Measurements from ENCODE around the gene CLEC4C. TPM values are rescaled to one million over a fixed set of nuclear protein-coding genes. Genes with fewer than 3 reads are reported as not detected.

Gene CLEC4C
- total and polyA plus RNA-seq, 2 donors (not counting 3 experiments of a cell fraction or from before 2014, with no cell fraction given): not detected

DNA sequence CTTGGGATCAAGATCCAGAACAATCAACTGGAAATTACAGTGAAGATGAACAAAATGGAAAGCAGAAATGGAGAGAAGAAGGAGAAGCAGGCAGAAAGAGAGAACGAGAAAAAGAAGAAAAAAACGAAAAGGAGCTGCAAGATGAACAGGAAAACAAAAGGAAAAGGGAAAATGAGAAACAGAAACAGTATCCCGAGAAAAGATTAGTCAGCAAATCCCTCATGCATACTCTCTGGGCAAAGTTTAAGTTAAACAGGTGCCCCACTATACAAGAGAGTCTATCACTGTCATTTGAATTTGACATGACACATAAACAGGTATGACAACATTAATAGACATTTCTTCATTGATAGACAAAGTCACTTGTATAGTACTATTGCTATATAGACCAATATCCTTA, 22.8 kb upstream of the CLEC4C start:
- intact Hi-C loops (cut with micrococcal nuclease): no loop called here
- BruUV-seq (replicated peaks): no TSS peak
- ChIA-PET CTCF (no interaction called here), POLR2A (no interaction called here)
- Histone ChIP-seq H4K20me1 (replicated peaks; ENCODE audit: control insufficient read depth, extremely low read depth, insufficient read depth, low read length) (no peaks in the 10 kb centered on the region), H3K27me3 (ENCODE audit: control insufficient read depth in 2 of 2, insufficient read depth in 2 of 2, low read length in 2 of 2) (no peaks in the 10 kb centered on the region), H3K9me1 (replicated peaks; ENCODE audit: control insufficient read depth, extremely low read depth, insufficient read depth, low read length) (no peaks in the 10 kb centered on the region), H3K4me2 (ENCODE audit: insufficient read depth, low read length) (no peak overlapping the region), H3K79me2 (ENCODE audit: control insufficient read depth, insufficient read depth, low read length) (no peaks in the 10 kb centered on the region), H3K9ac (replicated peaks; ENCODE audit: extremely low read depth, insufficient read depth, low read length) (no peak overlapping the region), H2AFZ (ENCODE audit: low read depth, low read length) (no peak overlapping the region), H3K36me3 (ENCODE audit: control insufficient read depth in 2 of 2, extremely low read depth in 1 of 2, insufficient read depth in 2 of 2, low read length in 2 of 2) (no peaks in the 10 kb centered on the region), H3K9me3 (replicated peaks; ENCODE audit: control insufficient read depth, insufficient read depth, low read length) (no peaks in the 10 kb centered on the region), H3K4me1 (ENCODE audit: control insufficient read depth, extremely low read depth, insufficient read depth, low read length) (no peaks in the 10 kb centered on the region), H3K27ac (ENCODE audit: insufficient read depth, low read depth, low read length) (no peak overlapping the region), H3K4me3 (replicated peaks in 1 of 3; ENCODE audit: insufficient read depth in 1 of 3, low read depth in 1 of 3, low read length in 3 of 3) (no peak overlapping the region)
- no peak for DNase-seq (ENCODE audit: low read depth, low spot score)
- dilution Hi-C loops (cut with MboI; ENCODE audit: extremely low pct_ligation_motif_present, low sequenced_read_pairs): no loop called here
- TF ChIP-seq POLR2A (IDR thresholded peaks at IDR 0.05; ENCODE audit: low read depth, low read length) (no peak), POLR2AphosphoS5 (IDR thresholded peaks at IDR 0.05; ENCODE audit: insufficient read depth, low read depth, low read length) (no peak), GATA2 (IDR thresholded peaks at IDR 0.05; ENCODE audit: insufficient read depth, insufficient read length, low read depth, low read length) (no peak), JUN (IDR thresholded peaks at IDR 0.05; ENCODE audit: borderline replicate concordance, insufficient read depth, insufficient read length, low read depth) (no peak), FOS (IDR thresholded peaks at IDR 0.05; ENCODE audit: borderline replicate concordance, insufficient read depth, low read length) (no peak)
- no peak for FAIRE-seq

DNA sequence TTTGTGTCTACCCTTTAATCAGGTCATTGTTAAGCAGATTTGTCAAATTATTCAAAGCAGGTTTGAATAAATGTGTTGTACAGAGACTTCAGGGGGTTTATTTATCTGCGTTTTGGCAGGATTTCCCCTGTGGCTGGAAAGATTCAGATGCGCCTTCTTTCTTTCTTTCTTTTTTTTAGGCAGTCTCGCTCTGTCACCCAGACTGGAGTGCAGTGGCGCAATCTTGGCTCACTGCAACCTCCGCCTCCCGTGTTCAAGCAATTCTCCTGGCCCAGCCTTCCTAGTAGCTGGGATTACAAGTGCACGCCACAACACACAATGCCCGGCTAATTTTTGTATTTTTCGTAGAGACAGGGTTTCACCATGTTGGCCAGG, 11.6 kb upstream of the CLEC4C start:
- Histone ChIP-seq H3K9ac (replicated peaks; ENCODE audit: extremely low read depth, insufficient read depth, low read length) (no peak overlapping the region), H4K20me1 (replicated peaks; ENCODE audit: control insufficient read depth, extremely low read depth, insufficient read depth, low read length) (no peaks in the 10 kb centered on the region), H3K9me1 (replicated peaks; ENCODE audit: control insufficient read depth, extremely low read depth, insufficient read depth, low read length) (no peaks in the 10 kb centered on the region), H3K4me2 (ENCODE audit: insufficient read depth, low read length) (no peak overlapping the region), H3K79me2 (ENCODE audit: control insufficient read depth, insufficient read depth, low read length) (no peaks in the 10 kb centered on the region), H3K27ac (ENCODE audit: insufficient read depth, low read depth, low read length) (no peak overlapping the region), H3K36me3 (ENCODE audit: control insufficient read depth in 2 of 2, extremely low read depth in 1 of 2, insufficient read depth in 2 of 2, low read length in 2 of 2) (no peaks in the 10 kb centered on the region), H2AFZ (ENCODE audit: low read depth, low read length) (no peak overlapping the region), H3K4me1 (ENCODE audit: control insufficient read depth, extremely low read depth, insufficient read depth, low read length) (no peaks in the 10 kb centered on the region), H3K9me3 (replicated peaks; ENCODE audit: control insufficient read depth, insufficient read depth, low read length) (no peaks in the 10 kb centered on the region), H3K27me3 (ENCODE audit: control insufficient read depth in 2 of 2, insufficient read depth in 2 of 2, low read length in 2 of 2) (no peaks in the 10 kb centered on the region), H3K4me3 (replicated peaks in 1 of 3; ENCODE audit: insufficient read depth in 1 of 3, low read depth in 1 of 3, low read length in 3 of 3) (no peak overlapping the region)
- DNase-seq (ENCODE audit: low read depth, low spot score) (no peak), FAIRE-seq (no peak)
- ChIA-PET CTCF (no interaction called here), POLR2A (no interaction called here)
- BruUV-seq (replicated peaks): no TSS peak
- TF ChIP-seq POLR2A (IDR thresholded peaks at IDR 0.05; ENCODE audit: low read depth, low read length): no peak
- intact Hi-C loops (cut with micrococcal nuclease): no loop called here
- dilution Hi-C loops (cut with MboI; ENCODE audit: extremely low pct_ligation_motif_present, low sequenced_read_pairs): no loop called here
